Fibroblast of gingiva (primary cell): ENCODE measurements around the gene PLPPR3.

ENCODE experiments used
- DNase-seq: peaks from one replicate; pipeline ENCODE4 v3.0.0-alpha.2; 2011; ENCODE audit warnings: low read depth

PLPPR3 gene

DNA sequence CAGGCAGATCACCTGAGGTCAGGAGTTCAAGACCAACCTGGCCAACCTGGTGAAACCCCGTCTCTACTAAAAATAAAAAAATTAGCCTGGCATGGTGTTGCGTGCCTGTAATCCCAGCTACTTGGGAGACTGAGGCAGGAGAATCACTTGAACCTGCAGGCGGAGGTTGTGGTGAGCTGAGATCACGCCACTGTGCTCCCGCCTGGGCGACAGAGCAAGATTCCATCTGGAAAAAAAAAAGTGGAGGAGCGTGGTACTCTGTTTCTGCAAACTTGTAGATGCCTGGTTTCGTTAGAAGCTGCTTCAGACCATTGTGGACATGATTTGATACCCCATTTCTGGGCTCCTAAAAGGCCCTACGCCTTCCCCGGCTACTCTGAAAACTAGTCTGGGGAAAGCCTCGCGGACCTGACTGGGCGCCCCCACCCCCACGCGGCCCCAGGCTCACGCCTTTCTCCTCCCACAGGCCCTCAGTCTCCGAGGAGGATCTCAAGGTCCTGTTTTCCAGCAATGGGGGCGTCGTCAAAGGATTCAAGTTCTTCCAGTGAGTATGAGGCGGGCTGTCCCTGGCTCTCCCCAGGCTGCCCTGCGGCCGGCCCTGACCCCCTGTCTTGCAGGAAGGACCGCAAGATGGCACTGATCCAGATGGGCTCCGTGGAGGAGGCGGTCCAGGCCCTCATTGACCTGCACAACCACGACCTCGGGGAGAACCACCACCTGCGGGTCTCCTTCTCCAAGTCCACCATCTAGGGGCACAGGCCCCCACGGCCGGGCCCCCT lies 11.5 kb downstream of the PLPPR3 start:
- DNase-seq, result no peak

GRCh38 chr19:808423-808775 lies 13.4 kb downstream of the PLPPR3 start:
- no peak for DNase-seq

DNA sequence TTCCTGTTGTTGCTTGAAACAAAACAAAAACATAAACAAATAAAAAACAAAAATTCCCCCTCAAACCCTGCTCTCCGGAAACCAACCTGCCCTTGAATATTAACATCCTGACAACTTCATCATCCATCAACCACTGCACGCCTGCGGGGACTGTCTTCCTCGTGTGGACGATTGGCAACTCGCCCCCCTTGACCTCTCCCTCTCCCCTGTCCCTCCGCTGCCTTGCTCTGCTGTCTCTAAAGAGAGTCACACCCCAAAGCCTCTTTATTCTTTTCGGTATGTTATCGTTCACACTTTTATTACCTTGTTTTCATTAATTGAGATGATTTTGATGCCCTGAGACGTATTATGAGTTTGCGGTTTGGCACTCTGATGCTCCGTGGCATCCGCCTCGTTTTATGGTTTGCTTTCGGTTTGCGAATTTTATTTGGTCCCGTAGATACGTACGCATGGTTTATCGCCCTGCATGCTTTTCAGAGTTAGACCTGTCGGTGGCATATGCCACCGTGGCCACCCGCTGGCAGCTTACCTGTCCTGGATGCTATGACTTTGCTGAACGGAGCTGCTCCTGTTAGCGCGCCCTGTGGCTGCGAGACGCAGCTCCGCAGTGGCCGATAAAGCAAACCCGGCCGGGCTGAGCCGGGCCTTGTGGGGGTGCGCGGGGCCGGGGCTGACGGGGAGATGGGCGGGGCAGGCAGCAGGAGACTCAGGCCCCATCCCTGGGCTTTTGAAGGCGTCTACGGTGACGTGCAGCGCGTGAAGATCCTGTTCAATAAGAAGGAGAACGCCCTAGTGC lies 13.9 kb downstream of the PLPPR3 start:
- DNase-seq, result no peak

- no peak for DNase-seq
These were observed 14.8 kb downstream of the PLPPR3 start for GRCh38 chr19:806815-807421.

- no peak for DNase-seq
These were observed 15.9 kb downstream of the PLPPR3 start for GRCh38 chr19:805600-806550.

- no peak for DNase-seq
These were observed 16.6 kb downstream of the PLPPR3 start for GRCh38 chr19:805166-805551.

GRCh38 chr19:804419-805165 lies 17.2 kb downstream of the PLPPR3 start:
- no peak for DNase-seq

DNA sequence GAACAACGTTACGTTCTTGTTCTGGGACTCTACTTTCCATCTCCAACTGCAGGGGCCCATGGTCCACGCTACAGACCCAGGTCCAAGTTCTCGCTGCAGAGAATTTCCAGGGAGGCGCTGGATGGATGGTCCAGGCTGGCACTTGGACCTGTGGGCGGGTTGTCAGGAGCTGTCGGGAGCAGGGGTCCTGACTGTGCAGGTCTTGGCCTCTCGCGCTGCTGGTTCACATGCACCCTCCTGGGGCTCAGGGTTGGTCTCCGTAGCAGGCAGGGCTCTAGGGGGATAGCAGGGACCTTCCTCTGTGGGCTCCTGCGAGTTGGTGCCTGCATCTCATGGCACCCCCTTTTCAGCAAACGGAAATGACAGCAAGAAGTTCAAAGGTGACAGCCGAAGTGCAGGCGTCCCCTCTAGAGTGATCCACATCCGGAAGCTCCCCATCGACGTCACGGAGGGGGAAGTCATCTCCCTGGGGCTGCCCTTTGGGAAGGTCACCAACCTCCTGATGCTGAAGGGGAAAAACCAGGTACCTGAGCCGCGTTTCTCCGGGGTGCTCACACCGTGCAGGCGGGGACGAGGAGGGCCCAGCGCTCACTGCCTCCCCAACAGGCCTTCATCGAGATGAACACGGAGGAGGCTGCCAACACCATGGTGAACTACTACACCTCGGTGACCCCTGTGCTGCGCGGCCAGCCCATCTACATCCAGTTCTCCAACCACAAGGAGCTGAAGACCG lies 17.9 kb downstream of the PLPPR3 start:
- no peak for DNase-seq

DNA sequence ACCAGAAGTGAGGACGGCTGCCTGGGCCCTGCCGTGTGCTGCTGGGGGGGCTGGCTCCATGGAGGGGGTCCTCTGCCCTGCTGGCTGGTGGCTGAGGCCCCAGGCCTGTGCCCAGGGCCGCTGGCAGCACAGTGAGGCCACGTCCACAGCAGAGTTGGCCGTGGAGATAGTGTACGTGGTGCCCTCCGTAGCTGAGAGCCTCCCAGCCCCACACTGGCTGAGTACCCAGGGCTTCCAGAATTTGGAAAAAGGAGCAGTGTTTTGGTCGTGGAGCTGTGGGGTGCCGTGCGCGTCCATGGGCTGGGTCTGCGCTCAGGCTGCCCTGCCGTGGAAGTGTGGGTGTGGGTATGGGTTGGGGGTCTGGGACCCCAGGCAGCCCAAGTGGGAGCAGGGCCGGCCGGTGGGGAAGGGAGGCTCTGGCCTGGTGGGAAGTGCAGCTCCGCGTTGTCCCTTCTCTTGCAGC lies 18.6 kb downstream of the PLPPR3 start:
- no peak for DNase-seq

DNA sequence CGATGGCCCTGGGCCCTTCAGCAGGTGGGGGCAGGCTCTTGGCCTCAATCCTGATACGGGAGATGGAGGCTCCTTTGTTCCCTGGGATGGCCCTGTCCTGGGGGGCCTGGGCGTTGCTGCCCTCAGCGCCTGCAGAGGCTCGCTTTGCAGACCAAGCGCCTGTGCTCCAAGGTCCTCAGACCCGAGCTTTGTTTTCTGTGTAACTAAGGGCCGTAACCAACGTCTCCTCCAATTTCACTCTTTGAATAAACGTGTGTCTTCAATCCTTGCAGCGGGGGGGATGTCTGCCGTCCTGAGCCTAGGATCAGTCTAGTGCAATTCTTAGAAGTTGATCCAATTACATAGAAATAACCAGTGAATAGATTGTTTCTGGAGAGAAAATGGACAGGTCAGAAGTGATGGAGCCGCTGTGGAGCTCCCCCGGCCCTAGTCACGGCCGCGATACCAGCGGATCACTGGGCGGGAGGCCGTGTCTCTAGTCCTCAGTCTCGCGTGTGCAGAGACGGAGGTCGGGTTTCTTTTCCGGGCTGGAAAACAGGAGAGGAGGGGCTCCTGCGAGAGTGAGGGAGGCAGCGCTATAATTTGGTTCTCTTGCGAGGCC lies 19.2 kb downstream of the PLPPR3 start:
- peak; percentile 57 for DNase-seq

DNA sequence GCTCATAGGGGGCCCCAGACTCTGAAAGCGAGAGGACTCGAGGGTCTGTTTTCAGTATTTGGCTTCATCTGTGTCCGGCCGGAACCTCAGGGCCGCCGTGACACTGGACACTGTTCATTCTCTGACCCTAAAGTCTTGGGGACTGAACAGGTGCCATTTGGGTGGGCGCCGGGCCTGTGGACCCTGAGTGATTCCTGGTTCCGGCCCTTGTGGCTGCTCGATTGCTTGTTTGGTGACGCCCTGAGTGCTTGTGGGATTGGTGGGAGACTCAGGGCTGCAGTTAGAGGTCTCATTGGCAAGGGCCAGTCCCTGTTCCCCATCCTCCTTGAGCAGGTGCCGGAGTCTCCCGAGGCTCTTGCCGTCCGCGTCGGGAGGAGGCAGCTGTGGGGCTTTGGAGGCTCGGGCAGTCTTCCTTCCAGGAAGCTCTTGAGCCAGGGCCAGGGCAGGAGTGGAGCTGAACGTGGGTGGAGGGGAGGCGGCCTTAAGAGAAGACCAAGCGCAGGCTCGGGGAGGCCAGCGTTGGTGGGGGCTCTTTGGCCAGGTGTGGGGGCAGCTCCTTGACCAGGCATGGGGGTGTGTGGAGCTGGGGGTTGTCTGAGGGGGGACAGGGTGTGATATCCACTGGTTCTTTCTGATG lies 19.8 kb downstream of the PLPPR3 start:
- no peak for DNase-seq

DNA sequence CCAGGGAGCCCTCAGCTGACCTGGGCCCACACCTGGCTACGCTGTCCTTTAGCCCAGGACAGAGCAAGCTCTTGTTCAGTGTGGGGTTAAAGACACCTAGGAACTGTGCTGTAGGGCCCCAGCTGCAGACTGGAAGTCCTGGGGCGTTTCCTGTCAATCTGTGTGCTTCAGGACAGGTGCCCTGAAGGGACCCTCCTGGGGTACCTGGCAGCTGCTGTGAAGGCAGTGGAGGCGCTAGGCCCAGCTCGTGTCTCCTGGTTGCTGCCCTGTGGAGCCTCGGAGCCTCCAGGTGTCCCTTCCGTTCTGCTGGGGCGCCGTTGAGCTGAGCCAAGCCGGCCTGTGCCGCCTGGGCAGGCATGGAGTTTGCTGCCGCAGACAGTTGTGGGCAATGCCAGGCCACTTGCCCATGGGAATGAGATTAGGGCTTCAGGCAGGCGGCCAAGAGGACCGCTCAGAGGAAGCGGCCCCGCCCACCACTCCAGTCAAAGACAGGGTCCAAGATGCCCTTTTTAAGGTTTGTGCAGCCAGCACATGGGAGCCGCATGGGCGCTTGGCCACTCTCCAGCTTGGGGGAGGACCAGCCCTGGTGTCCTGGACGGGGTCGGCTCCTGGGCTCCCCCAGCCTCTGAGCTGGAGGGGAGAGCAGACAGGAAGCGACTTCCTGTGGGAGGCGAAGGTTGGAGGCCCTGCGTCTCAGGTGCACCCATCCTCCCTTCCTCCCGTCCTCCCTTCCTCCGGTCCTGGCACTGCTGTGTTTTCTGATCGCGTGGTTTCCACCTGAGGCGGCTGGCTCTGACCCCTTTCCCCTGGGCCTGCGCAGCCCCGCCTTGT lies 20.5 kb downstream of the PLPPR3 start:
- DNase-seq, result peak; percentile 62

DNA sequence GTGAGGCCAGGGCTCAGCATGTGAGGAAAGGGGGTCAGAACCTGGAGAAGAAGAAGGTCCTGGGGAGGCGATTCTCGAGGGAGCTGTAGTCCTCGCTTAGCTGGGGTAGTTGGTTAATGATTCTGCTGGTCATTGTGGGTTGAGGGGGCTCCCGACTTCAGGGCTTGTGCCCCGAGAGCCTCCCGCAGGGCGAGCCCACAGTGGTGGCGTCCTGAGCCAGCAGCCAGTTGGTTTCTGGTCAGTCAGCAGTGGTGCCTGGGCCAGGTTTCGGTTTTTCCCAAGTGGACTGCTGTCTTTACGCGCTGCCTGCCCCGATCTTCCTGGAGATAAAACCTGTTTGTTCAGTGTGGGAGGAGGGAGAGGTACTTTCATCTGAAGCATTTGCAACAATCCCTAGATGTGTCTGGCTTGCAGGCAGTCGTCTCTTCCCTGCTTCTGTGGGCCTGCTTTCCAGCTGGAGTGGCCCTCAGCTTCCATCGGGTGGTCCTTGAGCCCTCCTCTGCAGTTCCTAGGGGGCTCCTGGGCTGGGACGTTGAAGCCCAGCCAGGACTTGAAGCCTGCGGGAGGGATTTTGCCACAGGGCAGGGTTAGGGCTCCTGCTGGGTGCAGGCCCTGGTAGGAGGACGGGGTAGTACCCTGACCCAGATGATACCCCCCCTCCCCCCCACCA lies 21.3 kb downstream of the PLPPR3 start:
- no peak for DNase-seq

- DNase-seq, result no peak
These were observed 22.5 kb downstream of the PLPPR3 start for GRCh38 chr19:799076-799881.

- DNase-seq, result no peak
These were observed 23.2 kb downstream of the PLPPR3 start for GRCh38 chr19:798415-799075.

DNA sequence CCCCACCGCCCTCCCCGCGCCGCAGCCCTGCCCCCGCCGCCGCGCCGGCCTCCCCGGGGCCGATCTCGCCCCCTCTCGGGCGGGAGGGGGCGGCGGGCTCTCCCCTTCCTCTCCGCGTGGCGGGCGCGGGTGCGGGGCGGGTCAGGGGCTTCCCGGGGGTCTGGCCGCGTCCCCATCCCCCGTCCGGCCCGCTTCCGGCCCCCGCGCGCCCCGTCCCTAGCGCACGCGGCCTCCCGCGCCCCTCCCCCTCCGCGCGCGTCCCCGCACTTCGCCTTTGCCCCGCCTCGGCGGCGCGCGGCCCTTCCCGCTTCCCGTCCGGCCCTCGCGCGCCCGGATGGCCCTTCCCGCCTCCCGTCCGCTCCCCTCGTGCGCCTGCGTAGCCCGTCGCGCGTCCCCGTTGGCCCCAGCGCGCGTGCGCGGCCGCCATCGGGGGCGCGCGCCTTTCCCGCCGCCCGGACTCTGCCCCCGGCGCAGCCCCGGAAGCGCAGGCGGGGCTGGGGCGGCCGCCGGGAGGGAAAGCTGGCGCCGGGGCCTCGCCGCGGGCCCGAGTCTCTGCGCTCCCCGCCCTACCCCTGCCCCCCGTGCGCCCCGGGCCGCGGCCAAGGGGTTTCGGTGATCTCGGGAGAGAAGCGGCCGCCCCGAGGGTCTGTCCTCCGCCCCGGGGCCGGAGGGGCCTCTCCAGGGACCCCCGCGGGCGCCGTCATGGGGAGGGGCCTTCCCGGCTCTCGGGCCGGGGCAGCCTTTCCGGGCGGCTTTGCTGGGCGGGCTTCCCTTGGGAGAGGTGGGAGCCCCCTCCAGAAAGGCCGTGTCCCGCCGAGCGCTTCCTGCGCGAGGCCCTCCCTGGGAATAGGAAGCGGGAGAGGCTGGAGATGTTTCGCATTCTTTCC lies 24.0 kb downstream of the PLPPR3 start:
- DNase-seq, result peak; percentile 92
